HepG2 (cell line): ENCODE data around the gene BACH2. TPM values are rescaled to one million over a fixed set of nuclear protein-coding genes. Genes with fewer than 3 reads are reported as not detected.

Experiments
- ARHGAP35 ChIP-seq: sonication (generic); formaldehyde crosslinking; IDR thresholded peaks from 2 replicates; pipeline ENCODE4 v1.9.0; 2022; ENCODE audit warnings: mild to moderate bottlenecking, inconsistent platforms, moderate library complexity, missing genetic modification reagents, borderline replicate concordance
- BORCS8-MEF2B ChIP-seq: sonication (generic); formaldehyde crosslinking; IDR thresholded peaks from 2 replicates; pipeline ENCODE4 v1.8.0; 2022; ENCODE audit warnings: mild to moderate bottlenecking, missing genetic modification reagents
- CBX5 ChIP-seq: sonication (generic); formaldehyde crosslinking; IDR thresholded peaks from 2 replicates; pipeline ENCODE4 v1.4.0; 2020; ENCODE audit warnings: missing genetic modification reagents, borderline replicate concordance
- DMAP1 ChIP-seq: IDR thresholded peaks from 2 replicates; pipeline ENCODE4 v1.6.1; 2016
- FIP1L1 ChIP-seq: fragments of 200-400 bp; formaldehyde crosslinking; IDR thresholded peaks from 2 replicates; pipeline ENCODE4 v1.6.1; 2018; ENCODE audit warnings: low read depth, mild to moderate bottlenecking, low read length, moderate library complexity, borderline replicate concordance; ENCODE audit not compliant: insufficient read depth
- KAT8 ChIP-seq: IDR thresholded peaks from 2 replicates; pipeline ENCODE4 v1.6.1; 2016; ENCODE audit warnings: missing genetic modification reagents, missing compliant biosample characterization
- KDM3A ChIP-seq: IDR thresholded peaks from 2 replicates; pipeline ENCODE4 v1.6.1; 2018; ENCODE audit warnings: low read depth, missing compliant biosample characterization
- MYPOP ChIP-seq: sonication (generic); formaldehyde crosslinking; IDR thresholded peaks from 2 replicates; pipeline ENCODE4 v1.8.1; 2023; ENCODE audit warnings: mild to moderate bottlenecking, moderate library complexity, missing genetic modification reagents
- RAD51 ChIP-seq: fragments of 450-650 bp; IDR thresholded peaks from 2 replicates; pipeline ENCODE4 v1.6.1; 2016; ENCODE audit warnings: borderline replicate concordance
- RARA ChIP-seq: IDR thresholded peaks from 2 replicates; pipeline ENCODE4 v1.6.1; 2016; ENCODE audit warnings: missing genetic modification reagents, missing compliant biosample characterization
- SIX4 ChIP-seq: sonication (generic); formaldehyde crosslinking; IDR thresholded peaks from 2 replicates; pipeline ENCODE4 v1.4.0; 2020; ENCODE audit warnings: missing genetic modification reagents
- ZBTB4 ChIP-seq: sonication (generic); formaldehyde crosslinking; IDR thresholded peaks from 2 replicates; pipeline ENCODE4 v1.4.0; 2020; ENCODE audit warnings: missing genetic modification reagents, mild to moderate bottlenecking, borderline replicate concordance
- ZNF136 ChIP-seq: sonication (generic); formaldehyde crosslinking; IDR thresholded peaks from 2 replicates; pipeline ENCODE4 v1.8.1; 2022; ENCODE audit warnings: low read depth, mild to moderate bottlenecking, moderate library complexity, missing genetic modification reagents
- ZNF230 ChIP-seq: sonication (generic); formaldehyde crosslinking; IDR thresholded peaks from 2 replicates; pipeline ENCODE4 v1.4.0; 2020; ENCODE audit warnings: mild to moderate bottlenecking, missing genetic modification reagents
- ZNF232 ChIP-seq: sonication (generic); formaldehyde crosslinking; IDR thresholded peaks from 2 replicates; pipeline ENCODE4 v1.4.0; 2020; ENCODE audit warnings: missing genetic modification reagents, borderline replicate concordance
- ZNF33A ChIP-seq: sonication (generic); formaldehyde crosslinking; IDR thresholded peaks from 2 replicates; pipeline ENCODE4 v1.5.1; 2020; ENCODE audit warnings: missing genetic modification reagents, mild to moderate bottlenecking, moderate library complexity, borderline replicate concordance
- ZNF460 ChIP-seq: sonication (generic); formaldehyde crosslinking; IDR thresholded peaks from 2 replicates; pipeline ENCODE4 v1.5.1; 2020; ENCODE audit warnings: missing genetic modification reagents, mild to moderate bottlenecking, borderline replicate concordance
- ZNF468 ChIP-seq: sonication (generic); formaldehyde crosslinking; IDR thresholded peaks from 2 replicates; pipeline ENCODE4 v1.8.0; 2022; ENCODE audit warnings: mild to moderate bottlenecking, moderate library complexity, missing genetic modification reagents
- ZNF546 ChIP-seq: sonication (generic); formaldehyde crosslinking; conservative IDR thresholded peaks from 2 replicates; pipeline ENCODE4 v1.8.1; 2023; ENCODE audit warnings: mild to moderate bottlenecking, missing genetic modification reagents
- ZNF574 ChIP-seq: sonication (generic); formaldehyde crosslinking; IDR thresholded peaks from 2 replicates; pipeline ENCODE4 v1.4.0; 2020; ENCODE audit warnings: missing genetic modification reagents
- ZNF678 ChIP-seq: sonication (generic); formaldehyde crosslinking; IDR thresholded peaks from 2 replicates; pipeline ENCODE4 v1.4.0; 2020; ENCODE audit warnings: mild to moderate bottlenecking, missing genetic modification reagents
- ZNF781 ChIP-seq: sonication (generic); formaldehyde crosslinking; IDR thresholded peaks from 2 replicates; pipeline ENCODE4 v1.5.1; 2020; ENCODE audit warnings: borderline replicate concordance, mild to moderate bottlenecking, missing genetic modification reagents; ENCODE audit errors: not compliant biosample characterization
- polyA plus RNA-seq, 8 experiments: library from polyadenylated mRNA; depleted of rRNA in 3 of 8; stranded (reverse) in 7 of 8; unstranded in 1 of 8; fragments of >200 nt; fragmentation: Illumina TruSeq in 4 of 8; extraction: Trizol in 4 of 8; gene quantifications; 2 replicates each; pipeline versions ENCODE4 v1.2.1 to v1.2.3, GENCODE V29; 2011 to 2016; ENCODE audit warnings: low read depth in 4 of 8, missing spikeins in 1 of 8, mixed read lengths in 1 of 8; ENCODE audit not compliant: insufficient read depth in 1 of 8
- total RNA-seq, 5 experiments: library from RNA; depleted of rRNA; stranded (reverse); fragments of >200 nt; fragmentation: Illumina TruSeq; extraction: Trizol; gene quantifications; 2 replicates each; pipeline ENCODE4 v1.2.3, GENCODE V29; 2016; ENCODE audit warnings: low read depth in 1 of 5

The BACH2 gene
- total and polyA plus RNA-seq, 2 of the 13 experiments (the other 11 are each of a cell fraction or from before 2014, with no cell fraction given) = 0.01 TPM; not detected in 1

- TF ChIP-seq ZBTB4 (CRISPR knock-in tag) = no peak
- no peak for TF ChIP-seq ZNF136 (CRISPR knock-in tag)
- no peak for TF ChIP-seq DMAP1 (CRISPR knock-in tag)
- no peak for TF ChIP-seq ZNF546 (CRISPR knock-in tag)
- TF ChIP-seq CBX5 (CRISPR knock-in tag) = peak; percentile 67; the same call in 1 of the 2 replicates
- no peak for TF ChIP-seq RAD51
- no peak for TF ChIP-seq ZNF230
- TF ChIP-seq ZNF781 (CRISPR knock-in tag) = peak; percentile 33
- TF ChIP-seq ZNF232 (CRISPR knock-in tag) = peak; percentile 95
- no peak for TF ChIP-seq FIP1L1
- TF ChIP-seq KAT8 (CRISPR knock-in tag) = peak; percentile 40; the same call in 1 of the 2 replicates
- TF ChIP-seq BORCS8-MEF2B = peak; percentile 96
- peak; percentile 68 for TF ChIP-seq MYPOP (CRISPR knock-in tag)
- TF ChIP-seq KDM3A (CRISPR knock-in tag) = no peak; the same call in 1 of the 2 replicates
- no peak for TF ChIP-seq ZNF678 (CRISPR knock-in tag)
- peak; percentile 85 for TF ChIP-seq SIX4 (CRISPR knock-in tag)
- TF ChIP-seq ARHGAP35 (CRISPR knock-in tag) = peak; percentile 63; the same call in 1 of the 2 replicates
- TF ChIP-seq RARA (CRISPR knock-in tag) = peak; percentile 72
- TF ChIP-seq ZNF460 (CRISPR knock-in tag) = no peak
- no peak for TF ChIP-seq ZNF33A (CRISPR knock-in tag)
- TF ChIP-seq ZNF468 = no peak
- peak; percentile 58 for TF ChIP-seq ZNF574 (CRISPR knock-in tag)
These were observed 401.3 kb downstream of the BACH2 start (continued) for GRCh38 chr6:89895276-89895874.
